ENCODE measurements around the gene GEMIN7.

GEMIN7 gene

DNA sequence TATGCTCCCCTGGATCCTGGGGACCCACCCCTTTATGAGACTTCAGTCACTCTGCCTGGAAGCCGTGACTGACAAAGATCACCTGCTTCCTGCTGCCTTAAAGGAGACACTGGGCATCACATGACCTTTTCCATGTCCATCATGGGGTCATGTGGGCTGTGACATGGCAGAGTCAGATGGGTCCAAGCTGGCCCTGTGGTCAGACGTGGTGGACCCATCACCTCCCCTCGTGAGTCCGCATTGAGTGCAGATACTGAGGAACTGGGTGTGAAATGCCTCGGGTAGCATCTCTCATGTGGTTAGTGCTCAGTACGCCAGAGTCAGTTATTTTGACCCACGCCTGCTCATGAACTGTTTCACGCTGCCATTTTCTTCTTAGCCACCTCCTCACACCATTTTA, 54.6 kb downstream of the GEMIN7 start:
- no peak for DNase-seq

DNA sequence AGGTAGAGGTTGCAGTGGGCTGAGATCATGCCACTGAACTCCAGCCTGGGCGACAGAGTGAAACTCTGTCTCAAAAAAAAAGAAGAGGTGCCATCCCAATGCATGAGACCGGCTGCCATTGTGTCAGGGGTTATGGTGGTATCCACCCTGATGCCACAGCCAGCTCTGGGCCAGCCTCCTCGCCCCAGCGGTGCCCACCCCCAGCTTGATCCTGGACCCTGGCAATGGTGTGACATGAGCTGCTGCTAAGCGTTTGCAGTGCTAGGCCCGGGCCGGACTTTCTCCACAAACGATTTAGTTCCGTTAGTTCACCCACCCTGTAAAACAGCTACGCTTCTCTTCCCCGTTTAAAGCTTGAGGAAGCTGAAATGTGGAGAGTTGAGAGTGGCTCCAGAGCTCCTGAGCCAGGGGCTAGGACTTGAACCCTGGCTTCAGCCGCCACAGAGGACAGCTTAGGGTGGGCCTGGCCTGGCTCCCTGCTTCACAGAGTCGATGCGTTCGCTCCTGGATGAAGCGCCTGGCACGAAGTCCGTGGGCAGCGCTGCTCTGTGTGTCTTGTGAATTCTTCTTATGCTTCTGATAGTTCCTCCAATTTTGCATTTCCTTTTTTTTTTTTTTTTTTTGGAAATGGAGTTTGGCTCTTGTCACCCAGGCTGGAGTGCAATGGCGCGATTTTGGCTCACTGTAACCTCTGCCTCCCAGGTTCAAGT, 56.3 kb downstream of the GEMIN7 start:
- no peak for DNase-seq

DNA sequence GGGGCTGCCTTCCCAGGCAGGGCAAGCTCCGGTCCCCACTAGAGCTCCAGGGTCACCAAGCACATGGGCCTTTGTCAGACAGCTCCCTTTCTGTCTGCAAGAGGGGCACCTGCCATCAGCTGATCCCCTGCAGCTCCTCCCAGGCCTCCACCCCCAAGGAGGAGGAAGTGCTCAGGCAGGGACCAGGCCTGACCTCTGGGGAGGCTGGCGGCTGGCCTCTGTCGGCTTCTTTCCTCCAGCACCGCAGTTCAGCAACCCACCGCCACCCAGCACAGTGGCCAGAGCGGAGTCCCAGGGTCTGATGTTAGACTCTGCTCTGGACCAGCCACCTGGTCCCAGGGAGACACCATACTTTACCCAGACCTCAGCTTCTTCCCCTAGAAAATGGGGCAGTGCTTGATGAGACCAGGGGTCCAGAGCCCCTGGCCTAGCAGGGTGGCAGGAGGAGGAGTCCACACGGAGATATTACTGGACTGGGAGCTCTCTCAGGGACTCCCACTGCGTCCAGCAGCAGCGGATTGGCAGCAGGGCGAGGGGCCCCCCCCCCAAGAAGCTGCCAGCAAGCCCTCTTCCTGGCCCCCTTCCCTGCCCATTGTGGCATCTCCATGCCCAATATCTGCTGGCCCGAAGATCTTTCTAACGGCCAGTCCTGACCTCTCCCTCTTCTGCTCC, 57.6 kb downstream of the GEMIN7 start:
- DNase-seq = no peak

DNA sequence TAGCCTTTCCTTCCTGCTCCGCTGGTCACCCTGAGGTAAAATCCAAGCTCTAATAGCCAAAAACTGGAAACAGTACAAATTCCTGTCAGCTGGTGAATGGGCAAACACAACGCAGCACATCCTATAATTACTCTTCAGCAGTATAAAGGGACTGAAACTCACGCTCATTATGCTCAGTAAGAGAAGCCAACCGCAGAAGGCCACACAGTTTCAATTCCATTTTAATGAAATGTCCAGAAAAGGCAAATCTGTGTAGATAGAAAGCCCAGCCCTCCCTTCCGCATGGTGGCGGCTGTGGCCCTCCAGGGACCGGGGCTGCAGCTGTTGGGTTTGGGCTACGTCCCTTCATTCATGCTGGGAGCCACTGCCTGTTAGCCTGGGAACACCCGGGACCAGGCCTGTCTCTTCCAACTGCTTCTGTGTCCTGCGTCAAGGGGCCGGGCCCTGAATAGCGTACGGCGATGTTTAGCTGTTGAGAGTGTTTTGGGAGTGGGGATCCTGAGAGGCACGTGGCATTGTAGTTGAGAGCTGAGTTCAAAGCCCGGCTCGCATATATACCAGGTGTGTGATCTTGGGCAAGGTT, 58.2 kb downstream of the GEMIN7 start:
- no peak for DNase-seq

DNA sequence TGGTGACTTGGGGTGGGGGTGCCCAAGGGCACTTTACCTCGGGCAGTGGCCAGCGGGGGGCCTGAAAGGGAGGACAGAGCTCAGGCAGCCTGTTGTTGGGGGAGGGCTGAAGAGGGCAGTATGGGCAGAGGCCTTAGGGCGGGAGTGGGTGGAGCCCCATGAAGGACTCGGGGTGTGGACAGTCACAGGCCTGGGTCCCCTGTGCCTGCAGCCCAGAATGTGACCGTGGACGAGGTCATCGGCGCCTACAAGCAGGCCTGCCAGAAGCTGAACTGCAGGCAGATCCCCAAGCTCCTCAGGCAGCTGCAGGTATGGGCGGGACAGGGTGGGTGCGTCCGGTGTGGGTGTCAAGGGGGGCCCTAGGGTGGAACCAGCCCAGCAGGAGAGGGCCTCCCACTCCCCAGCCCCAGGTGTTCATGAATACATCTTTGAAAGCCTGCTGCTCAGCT, 59.3 kb downstream of the GEMIN7 start:
- no peak for DNase-seq

DNA sequence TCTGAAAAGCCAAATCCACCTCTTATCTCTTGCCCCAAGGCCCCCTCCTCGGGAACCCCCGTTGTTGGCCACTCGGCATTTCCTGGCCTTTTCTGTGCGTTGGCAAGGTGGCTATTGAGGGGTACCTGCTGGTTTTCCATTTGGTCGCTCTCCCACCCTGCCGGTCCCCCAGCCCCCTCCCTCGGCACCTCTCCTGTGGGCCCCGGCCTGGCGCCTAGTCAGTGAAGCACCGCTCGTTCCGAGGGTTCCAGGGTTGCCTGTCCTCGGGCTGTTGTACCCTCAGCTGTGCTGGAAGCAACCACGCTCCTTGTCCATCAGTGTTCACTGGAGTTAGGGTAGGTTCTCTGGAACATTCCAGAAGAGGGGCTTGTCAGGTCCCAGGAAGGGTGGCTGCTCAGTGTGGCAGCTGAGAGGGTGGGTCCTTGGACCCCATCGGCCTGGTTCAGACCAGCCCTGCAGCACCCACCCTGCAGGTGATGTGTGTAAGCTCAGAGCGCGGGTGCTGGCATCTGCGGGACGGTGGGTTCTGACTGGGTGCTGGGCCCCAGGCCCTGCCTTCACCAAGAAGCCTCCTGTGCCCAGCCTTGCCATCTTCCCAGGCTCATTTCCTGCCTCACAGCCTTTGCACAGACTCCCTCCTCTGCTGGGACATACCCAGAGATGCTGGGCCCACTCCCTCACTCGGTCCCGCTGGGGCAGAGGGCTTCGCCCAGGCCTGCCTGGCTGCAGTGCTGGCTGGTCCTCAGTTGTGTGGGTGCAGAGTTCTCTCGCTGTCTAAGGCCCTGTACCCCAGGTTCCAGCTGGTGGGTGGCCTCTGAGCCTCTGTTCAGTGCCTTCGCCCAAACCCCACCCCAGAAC, 60.5 kb downstream of the GEMIN7 start:
- DNase-seq = no peak

DNA sequence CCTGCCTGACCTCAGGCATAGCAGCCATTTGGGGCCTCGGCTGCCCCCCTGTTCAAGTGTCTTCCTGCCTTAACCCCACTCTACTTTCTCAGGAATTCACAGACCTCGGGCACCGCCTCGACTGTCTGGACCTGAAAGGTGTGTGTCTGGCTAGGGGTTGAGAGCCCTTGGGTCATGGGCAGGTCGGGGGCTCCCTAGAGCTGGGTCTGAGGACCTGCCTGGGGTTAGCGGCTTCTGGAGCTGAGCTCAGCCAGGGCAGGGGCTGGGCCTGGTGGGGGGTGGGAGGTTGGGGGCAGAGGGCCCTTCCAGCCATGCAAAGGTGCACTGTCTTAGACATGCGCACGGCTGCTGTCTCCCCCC, 61.1 kb downstream of the GEMIN7 start:
- no peak for DNase-seq

DNA sequence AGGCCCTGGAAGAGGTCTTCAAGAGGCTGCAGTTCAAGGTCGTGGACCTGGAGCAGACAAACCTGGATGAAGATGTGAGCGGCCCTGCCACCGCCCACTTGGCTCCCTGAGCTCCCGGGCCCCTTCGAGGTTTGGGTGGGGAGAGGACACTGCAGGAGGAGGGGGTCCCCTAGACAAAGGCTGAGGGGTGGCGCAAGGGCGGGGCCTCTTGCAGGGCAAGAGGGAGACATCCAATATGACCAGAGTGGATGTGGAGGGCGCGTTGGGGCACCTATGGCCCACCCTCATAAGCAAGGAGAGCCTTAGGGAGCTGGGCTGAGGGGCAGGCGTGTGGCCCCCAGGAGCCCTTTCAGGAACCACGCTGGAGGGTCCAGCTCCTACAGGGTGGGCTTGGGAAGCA, 61.5 kb downstream of the GEMIN7 start:
- no peak for DNase-seq

Measured in activated CD4-positive, alpha-beta T cell treated with anti-CD3 and anti-CD28 coated beads, Interleukin-2, amount 50 U/mL, for 16 hours (primary cell).